ENCODE results near the gene MEIS1. TPM values are rescaled to one million over a fixed set of nuclear protein-coding genes. Genes with fewer than 3 reads are reported as not detected.

The MEIS1 gene
- total and polyA plus RNA-seq, 12 donors: 24.8 to 63.8 (median 38.6) TPM

DNA sequence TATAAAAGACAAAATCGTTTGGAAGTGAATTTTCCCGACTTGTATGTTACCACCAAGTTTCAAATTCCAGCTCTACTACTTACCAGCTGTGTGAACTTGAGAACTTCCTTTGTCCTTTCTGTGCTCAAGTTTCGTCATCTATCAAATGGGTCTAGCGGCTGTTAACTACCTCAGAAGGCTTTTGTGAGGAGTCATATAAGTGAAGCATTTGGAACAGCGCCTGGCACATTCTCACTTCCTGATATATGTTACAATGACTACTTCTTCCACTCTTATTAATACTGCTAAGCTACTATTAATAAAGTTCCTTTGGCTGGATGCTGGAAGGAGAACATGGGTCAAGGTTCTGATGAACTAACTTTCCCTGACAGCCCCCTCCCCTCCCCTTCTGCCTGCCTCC lies 104.5 kb downstream of the MEIS1 start:
- H3K36me3 ChIP-seq: no peaks in the 10 kb centered on the region
- 83 to 85% methylated on average over 5 of the region's 5 CpGs for WGBS, 2 donors
- H3K9me3 ChIP-seq: no peaks in the 10 kb centered on the region
- intact Hi-C loops (cut with DNase I): loop anchor here in 1 of 10 donors (5.0 kb wide), 1 partner anchor 783 kb away; no protein-coding TSS in a partner anchor
- peaks cover 0 to 40% (median 24%) of the 10 kb centered on the region in 9 donors for H3K4me1 ChIP-seq
- H3K27me3 ChIP-seq: no peaks in the 10 kb centered on the region
- TF ChIP-seq, protein P1, sequence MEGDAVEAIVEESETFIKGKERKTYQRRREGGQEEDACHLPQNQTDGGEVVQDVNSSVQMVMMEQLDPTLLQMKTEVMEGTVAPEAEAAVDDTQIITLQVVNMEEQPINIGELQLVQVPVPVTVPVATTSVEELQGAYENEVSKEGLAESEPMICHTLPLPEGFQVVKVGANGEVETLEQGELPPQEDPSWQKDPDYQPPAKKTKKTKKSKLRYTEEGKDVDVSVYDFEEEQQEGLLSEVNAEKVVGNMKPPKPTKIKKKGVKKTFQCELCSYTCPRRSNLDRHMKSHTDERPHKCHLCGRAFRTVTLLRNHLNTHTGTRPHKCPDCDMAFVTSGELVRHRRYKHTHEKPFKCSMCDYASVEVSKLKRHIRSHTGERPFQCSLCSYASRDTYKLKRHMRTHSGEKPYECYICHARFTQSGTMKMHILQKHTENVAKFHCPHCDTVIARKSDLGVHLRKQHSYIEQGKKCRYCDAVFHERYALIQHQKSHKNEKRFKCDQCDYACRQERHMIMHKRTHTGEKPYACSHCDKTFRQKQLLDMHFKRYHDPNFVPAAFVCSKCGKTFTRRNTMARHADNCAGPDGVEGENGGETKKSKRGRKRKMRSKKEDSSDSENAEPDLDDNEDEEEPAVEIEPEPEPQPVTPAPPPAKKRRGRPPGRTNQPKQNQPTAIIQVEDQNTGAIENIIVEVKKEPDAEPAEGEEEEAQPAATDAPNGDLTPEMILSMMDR (IDR thresholded peaks at IDR 0.05): no peak
- no peak for DNase-seq
- no peak overlapping the region for H3K27ac ChIP-seq
- no peak overlapping the region for H3K4me3 ChIP-seq
- peak in 1 of 8 donors; percentile 28 for ATAC-seq

GRCh38 chr2:66541646-66542045 lies 106.7 kb downstream of the MEIS1 start:
- intact Hi-C loops (cut with DNase I): loop anchor here in 1 of 10 donors (1.0 kb wide), 1 partner anchor 34 kb away; no protein-coding TSS in a partner anchor
- Histone ChIP-seq H3K9me3 (no peaks in the 10 kb centered on the region), H3K4me3 (no peak overlapping the region), H3K27ac (no peak overlapping the region), H3K36me3 (no peaks in the 10 kb centered on the region), H3K27me3 (no peaks in the 10 kb centered on the region), H3K4me1 (peaks cover 0 to 31% (median 17%) of the 10 kb centered on the region in 9 donors)
- ATAC-seq (no peak), DNase-seq (no peak)
- TF ChIP-seq, protein P1 (IDR thresholded peaks at IDR 0.05): no peak
- WGBS, 2 donors: 80 to 89% methylated on average over 4 of the region's 4 CpGs

DNA sequence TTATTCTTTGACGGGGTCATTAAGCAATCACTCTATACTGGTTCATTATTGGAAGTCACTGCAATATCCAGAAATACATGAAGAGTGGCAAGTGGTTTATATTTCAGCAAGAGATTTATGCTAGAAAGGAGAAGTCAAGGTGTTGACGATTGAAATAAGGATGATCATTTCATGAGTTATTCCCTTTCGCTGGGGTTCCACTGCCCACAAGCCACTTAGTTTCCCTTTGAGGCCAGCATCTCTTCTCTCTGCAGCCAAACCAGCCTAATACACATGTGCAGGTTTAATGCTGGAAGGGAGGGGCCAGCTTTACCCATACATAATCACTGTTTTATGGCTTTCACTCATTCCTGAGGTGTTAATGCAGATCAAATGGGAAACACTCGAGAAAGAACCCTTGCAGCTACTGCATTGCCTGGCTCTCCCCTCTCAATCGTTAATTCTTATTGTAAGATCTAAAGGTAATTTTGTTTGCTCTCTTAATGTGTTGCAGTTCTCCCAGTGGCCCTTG lies 108.4 kb downstream of the MEIS1 start:
- intact Hi-C loops (cut with DNase I): no loop called here

DNA sequence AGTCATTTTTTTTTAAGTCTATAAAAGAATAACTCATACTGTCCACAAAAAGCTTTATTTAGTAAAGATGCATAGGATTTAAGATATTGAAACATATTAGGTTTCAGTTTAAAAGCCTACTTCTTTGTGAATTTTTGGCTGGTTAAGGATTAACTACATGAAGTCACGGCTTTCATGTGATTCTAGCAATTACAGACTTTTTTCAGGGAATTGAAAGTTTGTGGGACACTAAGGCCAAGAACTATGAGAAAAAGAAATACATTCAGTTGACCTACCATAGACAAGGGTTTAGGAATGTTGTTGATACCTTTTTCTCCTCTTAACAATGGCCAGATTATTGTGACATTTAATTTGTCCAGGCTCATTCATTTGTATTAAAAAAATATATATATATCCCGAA lies 109.3 kb downstream of the MEIS1 start:
- intact Hi-C loops (cut with DNase I): no loop called here
- Histone ChIP-seq H3K4me3 (no peak overlapping the region), H3K9me3 (no peaks in the 10 kb centered on the region), H3K27ac (no peak overlapping the region), H3K27me3 (no peaks in the 10 kb centered on the region), H3K4me1 (peaks cover 0 to 38% (median 17%) of the 10 kb centered on the region in 9 donors), H3K36me3 (peaks cover 0 to 15% (median 0%) of the 10 kb centered on the region in 9 donors)
- ATAC-seq (no peak), DNase-seq (no peak)
- WGBS, 2 donors: 82 to 88% methylated on average over 2 of the region's 2 CpGs
- TF ChIP-seq, protein P1 (IDR thresholded peaks at IDR 0.05): no peak

More for the DNA sequence above, 108.4 kb downstream of the MEIS1 start:
- Histone ChIP-seq H3K4me3 (no peak overlapping the region), H3K36me3 (peaks cover 0 to 6% (median 0%) of the 10 kb centered on the region in 9 donors), H3K9me3 (no peaks in the 10 kb centered on the region), H3K4me1 (peaks cover 0 to 34% (median 13%) of the 10 kb centered on the region in 9 donors), H3K27me3 (no peaks in the 10 kb centered on the region), H3K27ac (no peak overlapping the region)
- no peak for DNase-seq
- TF ChIP-seq, protein P1 (IDR thresholded peaks at IDR 0.05): no peak
- ATAC-seq: no peak
- 79 to 82% methylated on average over 5 of the region's 5 CpGs for WGBS, 2 donors
